Measurements from ENCODE around the gene PEX14.

The PEX14 gene

GRCh38 chr1:10635085-10635896, 160.5 kb downstream of the PEX14 start:
- no peak for TF ChIP-seq POLR2AphosphoS5 (IDR thresholded peaks at IDR 0.05; ENCODE audit: low read depth, low read length)
- TF ChIP-seq TAF1 (IDR thresholded peaks at IDR 0.05; ENCODE audit: borderline replicate concordance, insufficient read depth, low read length) = no peak

- TF ChIP-seq TAF1 (IDR thresholded peaks at IDR 0.05; ENCODE audit: borderline replicate concordance, insufficient read depth, low read length) (no peak), SIN3A (IDR thresholded peaks at IDR 0.05; ENCODE audit: borderline replicate concordance, insufficient read depth, low read length) (no peak), FOXP2 (optimal IDR thresholded peaks at IDR 0.05; ENCODE audit: borderline replicate concordance, extremely low read depth, extremely low read length, insufficient read depth) (no peak), REST (IDR thresholded peaks at IDR 0.05; ENCODE audit: insufficient read depth in 1 of 2, low read depth in 2 of 2, low read length in 2 of 2) (no peak), POLR2AphosphoS5 (IDR thresholded peaks at IDR 0.05; ENCODE audit: low read depth, low read length) (no peak)
Observed at GRCh38 chr1:10635992-10636391, 161.2 kb downstream of the PEX14 start.

GRCh38 chr1:10637400-10637799, 162.7 kb downstream of the PEX14 start:
- TF ChIP-seq FOXP2 (optimal IDR thresholded peaks at IDR 0.05; ENCODE audit: borderline replicate concordance, extremely low read depth, extremely low read length, insufficient read depth) (no peak), TAF1 (IDR thresholded peaks at IDR 0.05; ENCODE audit: borderline replicate concordance, insufficient read depth, low read length) (no peak)

GRCh38 chr1:10637834-10638558, 163.2 kb downstream of the PEX14 start:
- TF ChIP-seq SIN3A (IDR thresholded peaks at IDR 0.05; ENCODE audit: borderline replicate concordance, insufficient read depth, low read length) = no peak
- no peak for TF ChIP-seq REST (IDR thresholded peaks at IDR 0.05; ENCODE audit: insufficient read depth in 1 of 2, low read depth in 2 of 2, low read length in 2 of 2)
- TF ChIP-seq FOXP2 (optimal IDR thresholded peaks at IDR 0.05; ENCODE audit: borderline replicate concordance, extremely low read depth, extremely low read length, insufficient read depth) = no peak
- no peak for TF ChIP-seq TAF1 (IDR thresholded peaks at IDR 0.05; ENCODE audit: borderline replicate concordance, insufficient read depth, low read length)
- no peak for TF ChIP-seq POLR2AphosphoS5 (IDR thresholded peaks at IDR 0.05; ENCODE audit: low read depth, low read length)

- TF ChIP-seq POLR2AphosphoS5 (IDR thresholded peaks at IDR 0.05; ENCODE audit: low read depth, low read length) (no peak), SIN3A (IDR thresholded peaks at IDR 0.05; ENCODE audit: borderline replicate concordance, insufficient read depth, low read length) (no peak), TAF1 (IDR thresholded peaks at IDR 0.05; ENCODE audit: borderline replicate concordance, insufficient read depth, low read length) (no peak), FOXP2 (optimal IDR thresholded peaks at IDR 0.05; ENCODE audit: borderline replicate concordance, extremely low read depth, extremely low read length, insufficient read depth) (no peak), REST (IDR thresholded peaks at IDR 0.05; ENCODE audit: insufficient read depth in 1 of 2, low read depth in 2 of 2, low read length in 2 of 2) (no peak)
Observed at GRCh38 chr1:10638559-10639005, 163.8 kb downstream of the PEX14 start.
